Cortex of kidney (tissue), 1 donor: Measurements from ENCODE around the gene NDUFA11.

Experiments
- DNase-seq: peaks from one replicate; lab custom pipeline; 2025; lab: John Stamatoyannopoulos, UW

The NDUFA11 gene

GRCh38 chr19:5908773-5909442, 5.3 kb upstream of the NDUFA11 start:
- no peak for DNase-seq

- no peak for DNase-seq
Observed at GRCh38 chr19:5907241-5907640, 3.7 kb upstream of the NDUFA11 start.

GRCh38 chr19:5905114-5905778, 1.7 kb upstream of the NDUFA11 start:
- DNase-seq: no peak

GRCh38 chr19:5904352-5905113, 943 bp upstream of the NDUFA11 start, which contains the start of gene VMAC:
Gene VMAC, plus strand, starts transcription at chr19:5904872. Its CDS starts 19 bp downstream, at chr19:5904891.
- no peak for DNase-seq

- no peak for DNase-seq
Observed at GRCh38 chr19:5903056-5903623, 450 bp downstream of the NDUFA11 start.

GRCh38 chr19:5900976-5901375, 2.6 kb downstream of the NDUFA11 start:
- DNase-seq: no peak

GRCh38 chr19:5899728-5900526, 3.7 kb downstream of the NDUFA11 start:
- DNase-seq: no peak

GRCh38 chr19:5897189-5897969, 6.2 kb downstream of the NDUFA11 start:
- no peak for DNase-seq

GRCh38 chr19:5896365-5897076, 7.1 kb downstream of the NDUFA11 start:
- DNase-seq: no peak

- no peak for DNase-seq
Observed at GRCh38 chr19:5895890-5896289, 7.7 kb downstream of the NDUFA11 start.

- no peak for DNase-seq
Observed at GRCh38 chr19:5895409-5895808, 8.2 kb downstream of the NDUFA11 start.

GRCh38 chr19:5894704-5895349, 8.8 kb downstream of the NDUFA11 start:
- no peak for DNase-seq

- DNase-seq: no peak
Observed at GRCh38 chr19:5893907-5894703, 9.5 kb downstream of the NDUFA11 start.

GRCh38 chr19:5893296-5893903, 10.2 kb downstream of the NDUFA11 start:
- DNase-seq: no peak

- DNase-seq: no peak
Observed at GRCh38 chr19:5892772-5893275, 10.8 kb downstream of the NDUFA11 start.

GRCh38 chr19:5891938-5892771, 11.4 kb downstream of the NDUFA11 start:
- DNase-seq: no peak

GRCh38 chr19:5891572-5891937, 12.0 kb downstream of the NDUFA11 start:
- no peak for DNase-seq
